B cell (primary cell): Measurements from ENCODE around the gene FOXP4.

Experiments used
- CTCF ChIP-seq: fragments of 200-600 bp; IDR thresholded peaks from one replicate; pipeline ENCODE4 v1.8.0; 2022; ENCODE audit warnings: antibody characterized with exemption, mild to moderate bottlenecking
- EZH2 ChIP-seq: IDR thresholded peaks from 2 replicates; pipeline ENCODE4 v1.6.1; 2012; ENCODE audit warnings: borderline replicate concordance, low read depth, mild to moderate bottlenecking, moderate library complexity, low read length; ENCODE audit not compliant: insufficient read depth, poor library complexity, severe bottlenecking

GRCh38 chr6:41618598-41618997 lies 72.4 kb downstream of the FOXP4 start:
- TF ChIP-seq CTCF (no peak), EZH2 (no peak)
